HepG2 (cell line): ENCODE data around the gene XPC. TPM values are rescaled to one million over a fixed set of nuclear protein-coding genes. Genes with fewer than 3 reads are reported as not detected.

Source experiments
- ATAC-seq: fragments of 200-7000 bp; cut with Tn5 transposase; 3 replicates; pipeline ENCODE4 v1.9.1; 2020; ENCODE audit warnings: mild to moderate bottlenecking, moderate library complexity
- BruUV-seq: library from RNA; stranded (reverse); fragments of 400-500 nt; replicated peaks from 2 replicates; lab custom pipeline; 2021; lab: Mats Ljungman, UMichigan
- CTCF ChIA-PET: fragments of 300-600 bp; formaldehyde crosslinking; extraction: SDS; loops from one replicate; lab custom pipeline; 2021; ENCODE audit warnings: low total read pairs, inconsistent platforms, low intra/inter-chr PET ratio; lab: Yijun Ruan, JAX
- POLR2A ChIA-PET: fragments of 350-600 bp; sonication (Branson Sonifier 250); formaldehyde crosslinking; loops from one replicate; lab custom pipeline; 2020; ENCODE audit warnings: antibody characterized with exemption, inconsistent platforms; lab: Yijun Ruan, JAX
- DNase-seq: peaks from one replicate; pipeline ENCODE4 v3.0.0-alpha.2; 2015; ENCODE audit warnings: low spot score
- FAIRE-seq: peaks from 3 replicates; lab custom pipeline; 2011; peaks lifted over from hg19 to GRCh38; lab: Jason Lieb, UNC
- H2AFZ ChIP-seq: one replicate; pipeline ENCODE4 v1.6.1; 2011; ENCODE audit warnings: low read length, inconsistent platforms
- H3K27ac ChIP-seq: fragments of 300-600 bp; 3 replicates; pipeline ENCODE4 v1.8.0; 2011; ENCODE audit warnings: mixed run types, mild to moderate bottlenecking, mixed read lengths, low read length, inconsistent platforms; ENCODE audit not compliant: insufficient read depth; ENCODE audit errors: extremely low read length
- H3K27me3 ChIP-seq, 2 experiments: fragments of 200-600 bp in 1 of 2; 2 replicates in 1 of 2; 3 replicates in 1 of 2; pipeline versions ENCODE4 v1.6.0 to v1.8.0; 2011; ENCODE audit warnings: low read length in 2 of 2, mild to moderate bottlenecking in 2 of 2, moderate library complexity in 2 of 2, inconsistent platforms in 1 of 2; ENCODE audit not compliant: insufficient read depth in 2 of 2, control insufficient read depth in 1 of 2
- H3K36me3 ChIP-seq, 2 experiments: fragments of 200-600 bp in 1 of 2; replicated peaks in 1 of 2; 2 replicates in 1 of 2; 3 replicates in 1 of 2; pipeline versions ENCODE4 v1.5.1 to v1.8.0; 2011; ENCODE audit warnings: low read length in 2 of 2, inconsistent platforms in 1 of 2; ENCODE audit not compliant: insufficient read depth in 2 of 2, control insufficient read depth in 1 of 2
- H3K4me1 ChIP-seq: 2 replicates; pipeline ENCODE4 v1.5.1; 2012; ENCODE audit warnings: low read length, inconsistent platforms; ENCODE audit not compliant: insufficient read depth
- H3K4me2 ChIP-seq: 2 replicates; pipeline ENCODE4 v1.6.0; 2011; ENCODE audit warnings: low read depth, low read length, inconsistent platforms
- H3K4me3 ChIP-seq, 3 experiments: fragments of 200-600 bp in 1 of 3; sonication (generic), shearing (Covaris generic) in 1 of 3; replicated peaks in 1 of 3; 2 replicates each; pipeline ENCODE4 v1.5.1; 2011 to 2016; ENCODE audit warnings: low read length in 3 of 3, inconsistent platforms in 2 of 3, low read depth in 2 of 3, mild to moderate bottlenecking in 2 of 3, control low read depth in 1 of 3, mixed read lengths in 1 of 3; ENCODE audit not compliant: insufficient read depth in 1 of 3
- H3K79me2 ChIP-seq: one replicate; pipeline ENCODE4 v1.6.1; 2011; ENCODE audit warnings: low read length, inconsistent platforms; ENCODE audit not compliant: insufficient read depth
- H3K9ac ChIP-seq: 2 replicates; pipeline ENCODE4 v1.6.0; 2011; ENCODE audit warnings: mild to moderate bottlenecking, low read depth, low read length, inconsistent platforms; ENCODE audit not compliant: insufficient read depth
- H3K9me3 ChIP-seq: 2 replicates; pipeline ENCODE4 v1.5.1; 2012; ENCODE audit warnings: mild to moderate bottlenecking, low read length
- H4K20me1 ChIP-seq: 2 replicates; pipeline ENCODE4 v1.6.0; 2011; ENCODE audit warnings: inconsistent platforms, mild to moderate bottlenecking, low read length, moderate library complexity; ENCODE audit not compliant: insufficient read depth
- AGO2 ChIP-seq: fragments of 200-400 bp; formaldehyde crosslinking; optimal IDR thresholded peaks from 2 replicates; pipeline ENCODE3; 2017; ENCODE audit warnings: mild to moderate bottlenecking, low read depth, low read length, moderate library complexity
- ARNT ChIP-seq: fragments of 450-650 bp; IDR thresholded peaks from 2 replicates; pipeline ENCODE4 v1.6.1; 2017
- ATM ChIP-seq: fragments of 450-650 bp; IDR thresholded peaks from 2 replicates; pipeline ENCODE4 v1.7.1; 2017; ENCODE audit warnings: mild to moderate bottlenecking, borderline replicate concordance
- ETS1 ChIP-seq: sonication (generic); formaldehyde crosslinking; IDR thresholded peaks from 2 replicates; pipeline ENCODE4 v1.4.0; 2020; ENCODE audit warnings: missing genetic modification reagents
- GATA4 ChIP-seq: sonication (generic); IDR thresholded peaks from 2 replicates; pipeline ENCODE4 v1.6.1; 2016; ENCODE audit warnings: antibody characterized with exemption, low read depth, borderline replicate concordance
- JARID2 ChIP-seq: sonication (generic); formaldehyde crosslinking; IDR thresholded peaks from 2 replicates; pipeline ENCODE4 v1.8.1; 2023; ENCODE audit warnings: missing genetic modification reagents, inconsistent platforms; ENCODE audit not compliant: insufficient replicate concordance
- KAT8 ChIP-seq: IDR thresholded peaks from 2 replicates; pipeline ENCODE4 v1.6.1; 2016; ENCODE audit warnings: missing genetic modification reagents, missing compliant biosample characterization
- KMT2B ChIP-seq: IDR thresholded peaks from 2 replicates; pipeline ENCODE4 v1.6.1; 2016; ENCODE audit warnings: missing genetic modification reagents, missing compliant biosample characterization
- LBX2 ChIP-seq: sonication (generic); formaldehyde crosslinking; IDR thresholded peaks from 2 replicates; pipeline ENCODE4 v1.5.0; 2020; ENCODE audit warnings: missing genetic modification reagents, mild to moderate bottlenecking, borderline replicate concordance
- MAFF ChIP-seq: IDR thresholded peaks from 2 replicates; pipeline ENCODE4 v1.6.1; 2011; ENCODE audit warnings: low read depth, low read length, improper control_type of control experiment
- MAFG ChIP-seq: sonication (generic); formaldehyde crosslinking; IDR thresholded peaks from 2 replicates; pipeline ENCODE4 v1.5.1; 2020; ENCODE audit warnings: mild to moderate bottlenecking, missing genetic modification reagents
- NR1H2 ChIP-seq: sonication (generic); formaldehyde crosslinking; IDR thresholded peaks from 2 replicates; pipeline ENCODE4 v1.8.1; 2022; ENCODE audit warnings: low read depth, missing genetic modification reagents, borderline replicate concordance
- NR2F1 ChIP-seq, 2 experiments: fragments of 450-650 bp in 1 of 2; formaldehyde crosslinking in 1 of 2; IDR thresholded peaks; 2 replicates each; pipeline versions ENCODE4 v1.5.0 to v1.6.1; 2016 to 2020; ENCODE audit warnings: mild to moderate bottlenecking in 1 of 2, missing compliant biosample characterization in 1 of 2, missing genetic modification reagents in 1 of 2, moderate library complexity in 1 of 2
- ZNF235 ChIP-seq: sonication (generic); formaldehyde crosslinking; IDR thresholded peaks from 2 replicates; pipeline ENCODE4 v1.8.1; 2023; ENCODE audit warnings: mild to moderate bottlenecking, missing genetic modification reagents, borderline replicate concordance
- ZNF616 ChIP-seq: sonication (generic); formaldehyde crosslinking; IDR thresholded peaks from 2 replicates; pipeline ENCODE4 v1.5.0; 2020; ENCODE audit warnings: low read depth, mild to moderate bottlenecking, missing genetic modification reagents
- ZNF703 ChIP-seq: sonication (generic); formaldehyde crosslinking; IDR thresholded peaks from 2 replicates; pipeline ENCODE4 v1.5.1; 2020; ENCODE audit warnings: missing genetic modification reagents, mild to moderate bottlenecking, moderate library complexity, borderline replicate concordance
- WGBS: methylation state at CpG from one replicate; pipeline ENCODE4 v1.1.6; 2017; ENCODE audit warnings: low lambda C conversion rate; 5-methylcytosine and 5-hydroxymethylcytosine counted together
- in situ Hi-C: cut with HindIII; loops from 2 replicates; pipeline ENCODE4 v1.10.0; 2017; ENCODE audit warnings: low pct_unique_long_range_greater_than_20kb; ENCODE audit not compliant: extremely low pct_ligation_motif_present
- intact Hi-C: fragments of 100-400 bp; cut with micrococcal nuclease; formaldehyde crosslinking; loops from one replicate; pipeline ENCODE4 v1.10.0; 2022; ENCODE audit not compliant: unreplicated experiment
- polyA plus RNA-seq, 8 experiments: library from polyadenylated mRNA; depleted of rRNA in 3 of 8; stranded (reverse) in 7 of 8; unstranded in 1 of 8; fragments of >200 nt; fragmentation: Illumina TruSeq in 4 of 8; extraction: Trizol in 4 of 8; gene quantifications; 2 replicates each; pipeline versions ENCODE4 v1.2.1 to v1.2.3, GENCODE V29; 2011 to 2016; ENCODE audit warnings: low read depth in 4 of 8, missing spikeins in 1 of 8, mixed read lengths in 1 of 8; ENCODE audit not compliant: insufficient read depth in 1 of 8
- total RNA-seq, 5 experiments: library from RNA; depleted of rRNA; stranded (reverse); fragments of >200 nt; fragmentation: Illumina TruSeq; extraction: Trizol; gene quantifications; 2 replicates each; pipeline ENCODE4 v1.2.3, GENCODE V29; 2016; ENCODE audit warnings: low read depth in 1 of 5

Gene XPC
- total and polyA plus RNA-seq, 2 of the 13 experiments (the other 11 are each of a cell fraction or from before 2014, with no cell fraction given), result 9.4 to 24.1 TPM

GRCh38 chr3:14148041-14148985 lies 30.1 kb downstream of the XPC start:
- Histone ChIP-seq H3K9ac (no peak overlapping the region), H4K20me1 (no peaks in the 10 kb centered on the region; the same call in 1 of the 2 replicates), H3K36me3 (peaks cover 21 to 35% of the 10 kb centered on the region in 2 experiments; a peak in 4 of 5 replicates), H3K4me2 (no peak overlapping the region), H3K9me3 (no peaks in the 10 kb centered on the region), H3K79me2 (no peaks in the 10 kb centered on the region), H3K27ac (no peak overlapping the region), H3K4me1 (peaks cover 20% of the 10 kb centered on the region), H3K4me3 (no peak overlapping the region), H3K27me3 (no peaks in the 10 kb centered on the region), H2AFZ (no peak overlapping the region)
- DNase-seq, result peak; percentile 16
- intact Hi-C loops (no loop called here), in situ Hi-C loops (no loop called here)
- no peak for FAIRE-seq
- ChIA-PET POLR2A (interaction anchor here (1.1 kb wide), 1 partner anchor 31 kb away, joined by 3 read pairs; the partner anchor contains the start of gene LSM3), CTCF (no interaction called here)
- peak; percentile 64 for ATAC-seq
- WGBS, result 93% methylated on average over 18 of the region's 28 CpGs
- BruUV-seq, result no TSS peak
- TF ChIP-seq ATM (no peak), AGO2 (peak; percentile 71)

- Histone ChIP-seq H3K4me3 (no peak overlapping the region), H2AFZ (no peak overlapping the region), H3K9ac (no peak overlapping the region), H3K79me2 (no peaks in the 10 kb centered on the region), H4K20me1 (no peaks in the 10 kb centered on the region; the same call in 1 of the 2 replicates), H3K4me1 (peaks cover 20% of the 10 kb centered on the region), H3K9me3 (no peaks in the 10 kb centered on the region), H3K36me3 (peaks cover 21 to 31% of the 10 kb centered on the region in 2 experiments; a peak in 4 of 5 replicates), H3K4me2 (no peak overlapping the region), H3K27ac (no peak overlapping the region), H3K27me3 (no peaks in the 10 kb centered on the region)
- DNase-seq (no peak), FAIRE-seq (no peak), ATAC-seq (no peak)
- in situ Hi-C loops (no loop called here), intact Hi-C loops (no loop called here)
- POLR2A ChIA-PET, result no interaction called here
- 98% methylated on average over 11 of the region's 12 CpGs for WGBS
- BruUV-seq, result no TSS peak
- CTCF ChIA-PET, result no interaction called here
- no peak for TF ChIP-seq ZNF703
- TF ChIP-seq KAT8 (CRISPR knock-in tag), result no peak
- TF ChIP-seq MAFG (CRISPR knock-in tag), result no peak
- no peak for TF ChIP-seq MAFF
- TF ChIP-seq ZNF616 (CRISPR knock-in tag), result no peak
- TF ChIP-seq KMT2B (CRISPR knock-in tag), result no peak
- TF ChIP-seq ZNF235 (CRISPR knock-in tag), result no peak
- TF ChIP-seq GATA4, result no peak
- TF ChIP-seq LBX2 (CRISPR knock-in tag), result no peak
- no peak for TF ChIP-seq ARNT
- TF ChIP-seq ETS1 (CRISPR knock-in tag), result no peak
- TF ChIP-seq JARID2, result no peak
- no peak for TF ChIP-seq NR1H2 (CRISPR knock-in tag)
- no peak for TF ChIP-seq NR2F1 (CRISPR knock-in tag; IDR thresholded peaks at IDR 0.05)
These were observed 30.8 kb downstream of the XPC start for GRCh38 chr3:14147617-14148016.
